Measurements from ENCODE around the gene FOXJ1. TPM values are rescaled to one million over a fixed set of nuclear protein-coding genes. Genes with fewer than 3 reads are reported as not detected.
A peak's percentile ranks its signal among the peaks of the same experiment; 100 is the strongest.

Gene FOXJ1
- polyA plus RNA-seq, 2 of the 4 experiments (the other 2 are of a cell fraction), result 0.09 to 0.50 TPM

- FAIRE-seq, result no peak
- 88% methylated on average over 1 of the region's 1 CpG for WGBS (ENCODE audit: missing lambda C conversion rate)
- ChIA-PET POLR2A (interaction anchor here (0.6 kb wide), 1 partner anchor 53 kb away, joined by 8 read pairs; no protein-coding TSS in a partner anchor), CTCF (interaction anchor here (0.8 to 21.1 kb wide), 6 partner anchors 10 to 133 kb away, joined by 3 to 206 read pairs (median 5); no protein-coding TSS in a partner anchor)
- H3K4me1 ChIP-seq, result no peaks in the 10 kb centered on the region
- H3K4me3 ChIP-seq, result no peak overlapping the region
- TF ChIP-seq NR3C1 (IDR thresholded peaks at IDR 0.05), result no peak
- no peak for TF ChIP-seq KDM1A (IDR thresholded peaks at IDR 0.05; ENCODE audit: low read depth)
- TF ChIP-seq MAX (IDR thresholded peaks at IDR 0.05), result no peak
- no peak for TF ChIP-seq RARB (CRISPR knock-in tag; IDR thresholded peaks at IDR 0.05)
- TF ChIP-seq RFX5 (IDR thresholded peaks at IDR 0.05), result no peak
- no peak for TF ChIP-seq HOXA7 (CRISPR knock-in tag; IDR thresholded peaks at IDR 0.05)
- no peak for TF ChIP-seq BCL3 (IDR thresholded peaks at IDR 0.05)
- no peak for TF ChIP-seq RNF2 (IDR thresholded peaks at IDR 0.05; ENCODE audit: borderline replicate concordance, low read depth)
- TF ChIP-seq RCOR1 (IDR thresholded peaks at IDR 0.05; ENCODE audit: low read depth, low read length), result no peak
- no peak for TF ChIP-seq ZSCAN20 (CRISPR knock-in tag; IDR thresholded peaks at IDR 0.05)
- TF ChIP-seq FOSB (CRISPR knock-in tag; IDR thresholded peaks at IDR 0.05), result no peak
- H3K9me3 ChIP-seq, result no peaks in the 10 kb centered on the region
- no peak overlapping the region for H3K27ac ChIP-seq
- no peak for ATAC-seq
- no peak for DNase-seq (ENCODE audit: low read depth in 1 of 2, low spot score in 1 of 2)
- no peak overlapping the region for H3K4me2 ChIP-seq
Measured at GRCh38 chr17:76148015-76148326, 6.9 kb upstream of the FOXJ1 start.

GRCh38 chr17:76147211-76148014 lies 6.4 kb upstream of the FOXJ1 start:
- peak in 1 of 2 experiments; percentile 64 for DNase-seq (ENCODE audit: low read depth in 1 of 2, low spot score in 1 of 2)
- Histone ChIP-seq H3K4me2 (no peak overlapping the region), H3K4me1 (no peaks in the 10 kb centered on the region), H3K4me3 (no peak overlapping the region), H3K9me3 (no peaks in the 10 kb centered on the region), H3K27ac (no peak overlapping the region)
- no peak for FAIRE-seq
- ChIA-PET CTCF (interaction anchor here (0.8 to 21.1 kb wide), 11 partner anchors 9 to 133 kb away, joined by 3 to 206 read pairs (median 5); no protein-coding TSS in a partner anchor), POLR2A (interaction anchor here (0.6 kb wide), 1 partner anchor 54 kb away, joined by 8 read pairs; no protein-coding TSS in a partner anchor)
- 69% methylated on average over 13 of the region's 13 CpGs for WGBS (ENCODE audit: missing lambda C conversion rate)
- peak in 1 of 2 experiments; percentile 61; a peak in 3 of 6 replicates for ATAC-seq
- TF ChIP-seq HDAC2 (IDR thresholded peaks at IDR 0.05), result no peak
- TF ChIP-seq CTCF (IDR thresholded peaks at IDR 0.05), result peak; percentile 64
- no peak for TF ChIP-seq NR3C1 (IDR thresholded peaks at IDR 0.05)
- no peak for TF ChIP-seq NFE2L2 (conservative IDR thresholded peaks at IDR 0.05; ENCODE audit: low read length)
- TF ChIP-seq CEBPB (IDR thresholded peaks at IDR 0.05), result 0 out of 4 replicates have a peak, but pooled peaks of 1 of the 2 experiments have one; percentile 11
- no peak for TF ChIP-seq PBX3 (IDR thresholded peaks at IDR 0.05)
- no peak for TF ChIP-seq EHMT2 (IDR thresholded peaks at IDR 0.05; ENCODE audit: low read depth)
- peak; percentile 55 to 59 for TF ChIP-seq RAD21 (conservative IDR thresholded peaks at IDR 0.05 in 1 of 2, IDR thresholded peaks at IDR 0.05 in 1 of 2)
- TF ChIP-seq RNF2 (IDR thresholded peaks at IDR 0.05; ENCODE audit: borderline replicate concordance, low read depth), result no peak
- TF ChIP-seq SMC3 (IDR thresholded peaks at IDR 0.05), result peak; percentile 59
